GM21390 (cell line): ENCODE measurements around the gene NEO1.
A peak's percentile ranks its signal among the peaks of the same experiment; 100 is the strongest.

Experiments used
- ATAC-seq: cut with Tn5 transposase; IDR thresholded peaks from one replicate; pipeline ENCODE4 v1.9.1; 2021; ENCODE audit not compliant: unreplicated experiment

The NEO1 gene

DNA sequence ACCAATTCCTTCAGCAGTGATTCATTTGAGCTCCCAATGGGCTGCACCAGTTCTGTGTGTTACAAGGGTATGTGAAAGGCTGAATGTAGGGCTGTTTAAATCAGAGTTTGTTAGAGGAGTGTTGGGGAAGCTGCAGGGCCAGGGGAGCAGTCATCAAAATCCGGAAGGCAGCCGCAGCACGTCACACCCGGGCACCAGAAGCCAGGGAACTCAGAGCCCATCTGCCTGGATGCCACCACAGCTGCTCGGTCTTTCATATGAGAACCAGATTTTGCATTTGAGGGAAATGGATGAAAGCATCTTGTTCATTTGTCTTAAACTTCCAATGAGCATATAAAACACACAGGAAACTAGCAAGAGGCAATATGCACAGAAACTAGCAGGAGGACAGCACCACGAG lies 24.2 kb upstream of the NEO1 start:
- no peak for ATAC-seq

DNA sequence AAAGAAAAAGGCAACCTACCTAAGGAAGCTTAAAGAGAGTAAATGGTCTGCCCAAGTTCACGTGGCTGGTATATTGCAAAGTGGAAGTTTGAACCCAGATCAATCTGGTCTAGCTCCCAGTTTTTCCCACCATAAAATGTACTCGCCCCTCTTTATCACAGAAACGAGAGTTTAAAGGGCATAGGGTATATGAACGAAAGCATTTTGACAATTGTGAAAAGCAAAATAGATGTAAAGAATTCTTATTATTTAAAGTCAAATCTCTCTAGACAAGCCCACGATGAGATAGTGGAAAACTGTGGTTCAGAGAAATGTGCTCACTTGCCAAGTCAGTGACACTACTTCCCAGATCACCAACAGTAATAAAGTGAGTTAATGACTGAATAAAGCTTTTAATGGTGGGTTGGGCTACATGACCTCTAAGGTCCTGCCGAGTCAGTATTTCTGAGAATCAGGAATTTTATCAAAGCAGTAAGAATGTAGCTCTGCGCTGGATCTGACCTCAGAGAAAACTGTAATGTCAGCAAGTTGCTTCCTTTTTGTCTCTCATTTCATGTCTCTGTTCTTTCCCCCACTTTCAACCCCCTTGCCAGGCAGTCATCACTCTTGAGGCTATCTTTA lies 23.3 kb upstream of the NEO1 start:
- no peak for ATAC-seq

GRCh38 chr15:73030122-73030679 lies 22.1 kb upstream of the NEO1 start:
- ATAC-seq, result no peak

GRCh38 chr15:73031648-73032047 lies 20.6 kb upstream of the NEO1 start:
- ATAC-seq, result no peak

DNA sequence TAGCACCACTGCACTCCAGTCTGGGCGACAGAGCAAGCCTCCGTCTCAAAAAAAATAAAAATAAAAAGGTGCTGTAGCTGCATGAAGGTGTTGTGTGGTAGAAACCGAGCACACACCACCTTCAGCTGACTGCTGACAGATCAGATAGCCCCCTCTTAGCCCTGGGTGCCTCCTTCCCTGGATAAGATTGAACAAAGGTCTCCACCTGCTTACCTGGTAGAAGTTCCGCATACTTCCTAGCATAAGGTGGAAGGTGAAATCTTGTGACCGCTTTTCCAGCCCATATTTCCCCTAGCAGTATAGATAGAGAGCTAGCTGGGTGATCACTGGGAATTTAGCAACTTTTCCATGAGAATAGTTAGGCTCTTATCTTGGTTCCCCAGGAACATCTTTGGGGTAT lies 18.7 kb upstream of the NEO1 start:
- no peak for ATAC-seq

GRCh38 chr15:73034221-73034620 lies 18.0 kb upstream of the NEO1 start:
- no peak for ATAC-seq

DNA sequence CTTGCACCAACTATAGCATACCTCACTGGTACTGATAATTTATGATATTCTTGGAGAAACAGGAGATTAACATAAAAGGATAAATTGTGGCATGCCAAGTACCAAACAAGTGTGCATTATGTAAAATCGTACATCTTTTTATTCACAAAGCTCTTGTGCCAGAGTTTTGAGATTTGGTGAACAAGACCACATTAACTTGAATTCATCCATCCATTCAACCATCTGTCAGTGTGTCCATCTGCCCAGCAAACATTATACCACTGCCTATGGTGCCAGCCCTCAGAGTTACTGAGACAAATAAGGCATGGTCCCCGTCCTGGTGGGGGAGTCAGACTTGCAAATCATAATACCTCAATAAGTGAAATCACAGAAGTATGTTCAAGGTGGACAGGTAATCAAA lies 17.0 kb upstream of the NEO1 start:
- no peak for ATAC-seq

DNA sequence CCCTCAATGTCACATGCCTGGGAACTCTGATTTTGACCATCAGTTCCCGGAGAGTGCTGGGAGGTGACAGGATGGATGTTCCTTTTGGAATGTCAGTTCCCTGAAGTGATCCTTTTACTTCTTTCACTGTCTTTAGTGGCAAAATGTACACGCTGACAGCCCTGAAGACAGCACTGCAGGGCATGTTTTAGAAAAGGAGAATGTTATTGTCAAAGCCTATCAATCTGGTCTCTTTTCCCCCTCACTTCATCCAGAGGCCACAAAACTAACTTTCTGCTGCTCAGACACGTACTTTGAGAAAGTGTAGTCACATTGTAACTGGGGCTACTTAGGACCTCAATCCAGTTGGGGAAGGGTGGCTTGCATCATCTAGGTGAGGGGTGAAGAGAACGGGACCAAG lies 14.0 kb upstream of the NEO1 start:
- ATAC-seq, result no peak

- ATAC-seq, result no peak
Measured at GRCh38 chr15:73046073-73046472, 6.2 kb upstream of the NEO1 start.

DNA sequence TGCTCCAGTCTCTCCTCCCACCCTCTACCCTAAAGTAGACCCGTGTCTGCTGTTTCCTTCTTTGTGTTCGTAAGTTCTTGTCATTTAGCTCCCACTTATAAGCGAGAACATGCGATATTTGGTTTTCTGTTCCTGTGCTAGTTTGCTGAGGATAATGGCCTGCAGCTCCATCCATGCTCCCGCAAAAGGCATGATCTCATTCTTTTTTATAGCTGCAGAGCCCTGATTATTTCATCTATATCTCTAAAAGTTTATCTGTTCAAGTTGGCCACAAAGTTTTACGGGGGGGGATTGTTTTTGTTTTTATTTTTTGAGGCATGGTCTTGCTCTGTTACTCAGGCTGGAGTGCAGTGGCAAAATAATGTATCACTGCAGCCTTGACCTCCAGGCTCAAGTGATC lies 4.4 kb upstream of the NEO1 start:
- no peak for ATAC-seq

DNA sequence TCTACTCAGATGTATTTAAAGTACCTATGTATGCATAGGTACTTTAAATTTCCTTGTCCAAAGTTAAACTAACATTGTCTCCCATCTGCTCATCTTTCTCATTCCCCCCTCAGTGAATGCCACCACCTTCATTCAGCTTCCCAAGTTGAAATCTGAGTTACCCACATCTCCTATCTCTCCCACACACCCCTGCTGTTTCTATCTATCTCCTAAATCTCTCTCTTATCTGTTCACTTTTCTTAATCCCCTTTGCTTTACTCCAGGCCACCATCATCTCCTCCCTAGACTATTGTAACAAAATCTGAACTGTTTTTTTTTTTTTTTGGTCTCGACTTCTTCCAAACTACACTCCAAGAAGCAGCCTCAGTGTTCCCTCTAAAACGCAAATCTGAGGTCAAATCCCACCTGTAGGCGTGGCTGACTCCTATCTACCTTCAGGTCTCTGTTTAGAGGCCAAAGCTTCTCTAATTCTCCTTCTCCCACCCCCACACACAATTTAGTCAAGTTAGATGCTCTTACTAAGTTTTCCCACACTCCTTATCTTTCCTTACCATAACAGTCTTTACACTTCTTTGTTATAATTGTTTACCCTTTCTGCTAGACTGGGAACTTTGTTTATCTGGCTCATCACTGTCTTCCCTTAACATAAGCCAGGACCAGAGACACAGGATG lies 3.5 kb upstream of the NEO1 start:
- ATAC-seq, result no peak

- ATAC-seq, result no peak
Measured at GRCh38 chr15:73049564-73050215, 2.6 kb upstream of the NEO1 start.

DNA sequence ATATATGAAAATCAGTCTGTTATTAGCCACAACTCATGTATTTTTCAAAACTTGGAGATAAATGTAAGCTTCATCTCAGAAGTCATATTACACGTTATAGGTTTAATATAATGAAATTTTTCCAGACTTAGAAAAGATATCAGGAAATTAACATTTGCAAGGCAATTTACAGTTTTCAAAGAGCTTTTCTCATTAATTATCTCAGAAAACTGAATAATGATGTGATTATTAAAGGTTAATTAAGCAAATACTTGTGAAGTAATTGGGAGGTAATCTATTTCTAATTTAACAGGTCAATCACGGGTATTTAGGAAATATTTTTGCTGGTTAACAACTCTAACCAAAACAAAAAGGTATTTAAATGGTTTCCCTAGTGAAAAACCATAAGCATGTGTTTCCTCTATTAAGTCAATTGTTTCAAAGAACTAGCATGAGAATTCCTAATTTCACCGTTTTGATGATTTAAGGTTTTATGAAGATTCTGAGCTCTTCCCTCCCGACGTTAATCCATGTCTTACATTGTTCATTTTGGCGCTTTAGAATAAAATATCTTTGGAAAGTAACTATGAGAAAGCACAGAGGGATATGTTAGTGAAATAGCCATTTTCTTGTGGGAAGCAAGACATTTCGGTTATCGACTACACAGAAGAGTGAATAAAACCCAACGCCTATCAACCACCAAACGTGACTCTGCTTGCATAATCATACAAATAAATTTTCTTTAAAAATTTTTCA lies 1.5 kb upstream of the NEO1 start:
- ATAC-seq, result no peak

GRCh38 chr15:73051391-73051806 lies 864 bp upstream of the NEO1 start:
- no peak for ATAC-seq

DNA sequence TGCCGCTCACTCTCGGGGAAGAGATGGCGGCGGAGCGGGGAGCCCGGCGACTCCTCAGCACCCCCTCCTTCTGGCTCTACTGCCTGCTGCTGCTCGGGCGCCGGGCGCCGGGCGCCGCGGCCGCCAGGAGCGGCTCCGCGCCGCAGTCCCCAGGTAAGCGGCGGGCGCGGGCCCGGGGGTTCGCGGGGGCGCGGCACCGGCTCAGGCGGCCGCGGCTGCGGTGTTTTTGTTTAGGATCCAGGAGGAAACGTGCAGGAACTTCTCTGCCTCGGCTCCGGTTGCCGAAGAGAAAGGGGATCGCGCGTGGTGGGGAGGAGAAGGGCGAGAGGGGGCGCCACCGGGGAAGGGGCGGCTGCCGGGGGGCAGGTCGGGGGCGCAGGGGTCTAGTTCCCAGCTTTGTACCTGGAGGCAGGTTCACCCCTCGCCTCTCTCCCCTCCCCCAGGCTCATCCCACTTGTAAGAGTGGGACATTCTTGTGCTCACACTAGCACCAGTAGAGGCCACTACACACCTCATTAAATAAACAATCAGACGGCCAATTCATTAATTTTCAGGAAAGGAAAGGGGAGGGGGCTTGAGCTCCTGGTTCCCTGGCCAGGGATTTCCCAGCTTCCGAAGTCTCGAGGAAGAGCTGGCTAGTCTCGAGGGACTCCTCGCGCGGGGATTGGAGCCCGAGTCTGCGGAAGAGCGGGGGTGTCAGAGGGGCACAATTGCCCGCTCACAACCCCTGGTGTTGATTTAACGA lies 562 bp downstream of the NEO1 start:
- ATAC-seq, result peak; percentile 49

- no peak for ATAC-seq
Measured at GRCh38 chr15:73053398-73053723, 1.1 kb downstream of the NEO1 start.

DNA sequence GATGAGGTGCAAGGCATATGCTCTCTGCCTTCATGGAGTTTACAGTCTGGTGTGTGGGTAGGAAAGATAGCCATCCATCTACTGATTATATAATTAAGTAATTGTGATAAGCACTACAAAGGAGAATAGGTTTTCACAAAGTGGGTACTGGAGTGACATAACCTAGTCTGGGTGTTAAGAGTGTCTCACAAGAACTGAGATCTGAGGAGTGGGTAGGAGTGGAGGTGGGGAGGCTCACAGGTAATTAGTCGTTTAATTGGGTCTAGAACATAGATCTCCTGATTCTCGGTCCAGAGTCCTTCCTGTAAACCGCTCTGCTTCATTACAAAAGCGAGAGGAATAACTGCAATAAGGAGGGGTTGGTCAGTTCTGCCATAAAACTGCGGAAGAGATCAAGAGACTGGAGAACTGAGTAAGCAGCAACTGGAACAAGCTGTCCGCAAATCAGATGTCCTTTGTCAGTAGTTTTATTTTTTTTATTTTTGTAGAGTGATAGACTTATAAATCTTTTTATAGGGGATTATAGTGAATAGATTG lies 2.2 kb downstream of the NEO1 start:
- no peak for ATAC-seq

- no peak for ATAC-seq
Measured at GRCh38 chr15:73056460-73056859, 4.2 kb downstream of the NEO1 start.

DNA sequence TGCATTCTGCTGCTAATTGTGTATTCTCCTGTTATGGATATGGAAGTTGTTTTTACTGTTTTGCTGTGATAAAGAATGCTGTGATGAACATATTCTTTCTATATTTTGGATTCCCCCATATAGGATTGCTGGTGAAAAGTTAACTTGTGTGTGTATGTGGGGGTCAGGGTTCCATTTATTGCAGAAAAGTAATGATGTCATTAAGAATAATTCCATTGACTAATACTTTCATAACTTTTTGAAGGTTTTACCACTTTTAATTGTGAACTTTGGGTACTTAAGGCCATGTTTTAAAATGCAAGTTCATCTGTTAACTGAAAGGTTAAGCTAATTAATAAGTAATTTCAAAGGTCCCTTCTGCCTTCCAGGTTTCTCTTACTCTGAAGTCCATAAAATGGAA lies 6.2 kb downstream of the NEO1 start:
- ATAC-seq, result no peak

DNA sequence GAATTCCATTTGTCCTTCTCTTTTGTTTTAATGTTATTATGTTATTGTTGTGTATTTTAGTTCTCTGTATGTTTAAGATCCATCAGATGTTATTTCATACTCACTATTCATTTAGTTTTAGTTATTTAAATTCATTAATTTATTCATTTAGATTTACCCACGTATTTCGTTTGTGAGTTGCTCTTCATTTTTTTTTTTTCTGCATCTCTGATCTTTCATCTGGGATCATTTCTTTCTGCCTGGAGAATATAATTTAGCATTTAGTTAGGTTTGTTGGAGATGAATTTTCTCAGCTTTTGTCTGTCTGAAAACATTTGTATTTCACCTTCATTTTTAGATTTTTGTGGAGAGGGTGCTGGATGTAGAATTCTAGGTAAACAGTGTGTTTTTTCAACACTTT lies 12.9 kb downstream of the NEO1 start:
- ATAC-seq, result no peak

DNA sequence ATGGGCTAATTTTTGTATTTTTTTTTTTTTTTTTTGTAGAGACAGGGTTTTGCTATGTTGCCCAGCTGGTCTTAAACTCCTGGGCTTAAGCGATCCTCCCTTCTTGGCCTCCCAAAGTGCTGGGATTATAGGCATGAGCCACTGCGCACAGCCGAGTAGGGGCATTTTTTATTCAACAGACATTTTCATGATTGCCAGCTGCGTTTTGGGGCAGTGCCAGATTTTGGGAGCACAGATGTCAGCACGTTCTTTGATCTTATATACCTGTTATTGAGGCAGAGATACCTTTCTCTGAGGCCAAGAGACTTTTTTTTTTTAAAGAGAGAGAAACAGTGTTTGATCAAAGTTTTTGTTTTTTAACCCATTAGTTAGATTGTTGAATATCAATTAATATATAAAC lies 16.8 kb downstream of the NEO1 start:
- no peak for ATAC-seq
